Suppressor macrophage treated with lipopolysaccharide for 1 hour (primary cell): ENCODE data around the gene MTUS2.

ENCODE experiments used
- DNase-seq, 3 donors: peaks; one replicate each; pipeline ENCODE4 v3.0.0-alpha.2; 2020 to 2022

Gene MTUS2

DNA sequence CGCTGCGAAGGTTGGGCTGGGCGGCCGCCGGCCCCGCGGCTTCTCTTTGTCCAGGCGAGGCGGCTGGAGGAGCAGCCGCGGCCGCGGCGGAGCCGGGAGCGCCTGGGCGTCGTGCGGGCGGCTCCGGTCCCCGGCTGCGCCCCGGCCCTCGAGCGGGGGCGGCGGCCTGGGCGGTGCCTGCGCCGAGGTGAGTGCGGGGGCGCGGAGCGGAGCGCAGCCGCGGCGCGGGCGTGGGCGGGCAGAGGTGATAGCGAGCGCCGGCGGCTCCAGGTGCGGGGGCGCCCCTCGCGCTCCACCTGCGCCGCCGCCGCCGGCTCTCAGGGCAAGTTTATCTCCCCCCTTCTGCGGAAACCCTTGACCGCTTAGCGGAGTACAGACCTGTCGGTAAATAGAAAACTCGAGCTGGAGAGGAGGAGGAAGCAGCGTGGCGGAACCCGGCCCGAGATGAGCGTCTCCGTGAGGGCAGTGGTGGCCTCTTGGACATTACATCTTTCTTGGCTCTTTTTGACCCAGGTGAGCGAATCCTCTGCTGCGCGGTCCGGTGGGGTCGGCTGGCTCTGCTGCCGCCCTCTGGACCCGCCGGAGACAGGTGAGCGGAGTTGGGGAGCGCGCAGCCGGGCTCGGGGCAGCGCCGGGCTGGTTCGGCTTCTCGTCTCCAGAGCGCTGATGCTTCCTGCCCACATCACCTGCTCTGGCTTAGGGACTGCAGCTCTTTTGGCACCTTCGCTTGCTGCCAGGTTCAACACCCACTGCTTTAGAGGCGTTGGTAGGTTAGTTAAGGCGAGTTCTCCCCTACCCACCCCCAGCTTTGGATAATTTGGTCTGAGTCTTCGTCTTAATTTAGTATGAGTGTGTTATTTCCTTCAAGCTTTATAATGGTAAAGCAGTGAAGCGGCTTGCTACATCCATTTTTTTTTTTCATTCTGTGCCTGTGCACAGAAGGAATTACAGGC is at the start of gene MTUS2:
Gene MTUS2 (plus strand): TSS at position 241 of the 953 bp plus-strand sequence.
- peak in 2 of 3 donors; percentile 17 to 33 for DNase-seq

DNA sequence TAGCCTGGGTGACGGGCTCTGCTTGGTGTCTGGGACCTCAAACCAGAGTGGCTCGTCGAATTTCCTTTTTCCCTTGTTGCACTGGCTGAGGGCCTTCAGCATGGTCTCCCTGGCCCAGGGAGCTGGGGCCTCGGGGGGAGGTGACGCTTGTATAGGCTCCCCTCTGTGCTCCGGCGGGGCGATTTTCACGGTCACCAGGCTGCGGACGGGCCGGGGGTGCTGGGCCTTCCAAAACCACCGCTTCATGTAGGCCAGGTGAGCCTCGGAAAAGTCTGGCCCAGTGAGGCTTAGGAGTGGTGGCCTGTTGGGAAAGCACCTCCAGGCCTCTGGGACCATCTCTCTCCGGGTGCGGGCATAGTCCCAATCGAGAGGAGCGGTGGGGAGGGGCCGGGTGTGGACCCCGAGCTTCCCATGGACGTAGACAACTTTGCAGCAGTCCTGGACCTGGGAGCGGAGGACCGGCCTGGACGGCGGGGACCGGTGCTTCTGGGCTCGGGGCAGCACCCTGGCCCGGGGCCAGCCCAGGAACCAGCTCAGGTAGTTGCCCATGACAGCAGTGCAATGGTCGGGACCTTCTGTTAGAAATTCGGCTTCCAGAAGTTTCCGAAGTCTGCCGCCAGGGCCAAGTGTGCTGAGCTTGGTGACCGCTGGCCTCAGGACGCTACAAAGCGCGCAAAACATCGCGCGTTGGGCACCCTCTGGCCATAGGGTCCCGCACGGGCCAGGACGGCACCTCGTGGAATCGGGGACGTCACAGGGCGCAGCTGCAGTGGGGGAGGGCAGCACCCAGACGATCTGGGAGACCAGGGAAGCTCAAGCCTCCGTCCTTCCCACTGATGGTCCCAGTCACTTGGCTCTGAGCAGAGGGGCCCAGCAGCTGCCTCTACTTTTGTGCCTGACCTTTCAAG is 41.6 kb upstream of the MTUS2 start:
- no peak for DNase-seq

DNA sequence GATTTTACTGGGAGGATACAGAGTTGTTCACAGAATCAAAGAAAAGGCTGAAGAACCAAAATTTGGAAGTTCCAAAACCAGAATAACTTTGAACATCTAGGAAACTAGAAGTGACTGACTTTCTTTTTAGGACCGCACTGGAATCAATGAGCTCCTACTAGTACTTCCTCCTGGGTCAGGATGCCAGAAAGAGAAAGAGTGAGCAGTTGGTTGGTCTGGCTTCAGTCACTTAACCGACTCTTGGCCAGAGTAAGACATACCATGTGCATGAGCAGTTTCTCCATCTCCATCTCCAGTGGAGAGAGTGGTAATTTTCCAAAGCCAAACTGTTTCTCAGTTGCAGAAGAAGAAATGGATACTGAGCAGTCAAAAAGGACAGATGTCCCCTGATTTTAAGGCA is 27.1 kb upstream of the MTUS2 start:
- peak in 1 of 3 donors; percentile 14 for DNase-seq

DNA sequence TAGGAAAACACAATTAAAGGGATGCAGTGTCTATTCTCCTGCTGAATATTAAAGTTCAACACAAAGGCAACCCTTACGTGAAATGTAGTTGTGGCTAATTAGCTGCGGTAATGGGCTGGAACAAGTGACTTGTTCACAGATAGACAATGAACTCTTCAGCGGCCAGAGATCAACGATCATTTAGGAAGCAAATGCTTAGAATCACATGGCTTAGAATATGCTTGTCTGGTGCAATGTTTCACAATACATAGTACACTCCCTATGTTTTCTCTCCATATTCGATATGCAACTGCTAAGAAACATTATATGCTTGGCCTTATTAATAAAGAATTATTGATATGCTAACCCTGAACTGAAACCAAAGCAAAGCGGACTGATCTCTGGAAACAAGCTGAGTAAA is 25.7 kb upstream of the MTUS2 start:
- no peak for DNase-seq

DNA sequence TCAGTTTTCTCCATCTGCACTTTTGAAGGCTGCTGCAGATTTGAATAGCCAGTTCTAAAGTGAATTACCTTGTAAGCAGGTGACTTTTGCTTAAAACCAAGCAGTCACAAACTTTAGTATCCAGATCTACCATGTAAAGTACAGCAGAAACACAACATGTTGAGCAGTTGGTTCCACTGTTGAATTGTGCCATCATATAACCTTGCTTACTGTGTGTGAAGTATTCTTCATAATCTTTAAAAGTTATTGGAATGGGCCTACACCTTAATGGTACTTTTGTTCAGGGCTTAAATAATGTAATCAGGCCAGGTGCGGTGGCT is 23.2 kb upstream of the MTUS2 start:
- DNase-seq: no peak

DNA sequence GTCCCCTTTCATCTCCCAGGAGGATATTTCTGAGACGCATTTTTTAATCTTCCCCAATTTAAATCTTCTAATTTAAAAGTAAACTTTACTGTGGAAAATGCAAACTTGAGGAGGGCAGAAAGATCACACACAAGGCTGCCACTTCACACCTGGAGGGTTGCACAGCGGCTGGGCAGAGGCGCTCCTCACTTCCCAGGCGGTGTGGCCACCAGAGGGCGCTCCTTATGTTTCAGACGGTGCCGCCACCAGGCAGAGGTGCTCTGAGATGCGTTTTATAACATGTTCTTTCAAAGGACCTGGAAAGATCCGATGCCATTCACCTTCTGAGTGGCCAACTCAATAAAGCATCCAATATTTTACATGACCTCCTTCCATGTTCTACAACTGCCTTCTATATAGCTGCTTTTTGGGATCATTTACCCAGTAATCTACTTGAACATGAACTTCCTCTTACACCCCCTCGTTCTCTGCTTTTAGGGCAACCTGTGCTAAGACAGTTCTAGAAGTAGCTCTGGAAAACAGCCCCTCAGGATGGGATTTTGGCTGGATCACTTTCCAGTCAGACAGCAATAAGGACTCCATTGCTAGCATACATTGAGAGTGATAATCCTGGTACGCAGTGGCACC is 14.8 kb upstream of the MTUS2 start:
- DNase-seq: peak in 2 of 3 donors; percentile 43 to 64

DNA sequence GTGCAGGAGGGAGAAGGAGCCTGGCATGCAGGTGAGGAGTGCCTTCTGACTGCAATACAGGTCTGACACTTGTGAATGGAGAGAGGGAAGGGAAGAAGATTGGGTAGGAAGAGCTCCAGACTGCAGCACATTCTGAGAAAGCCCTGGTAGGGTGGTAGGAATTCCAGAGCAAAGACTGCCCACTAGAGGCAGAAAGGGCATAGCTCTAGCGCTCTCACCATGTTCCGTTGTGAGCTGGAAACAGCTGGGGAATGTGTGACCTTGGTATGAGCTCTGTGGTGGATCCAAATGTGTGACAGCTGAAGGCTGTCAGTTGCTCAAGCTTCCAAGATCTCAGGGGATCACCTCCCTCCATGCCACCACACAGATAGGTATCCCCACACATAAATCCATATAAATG is 2.9 kb upstream of the MTUS2 start:
- no peak for DNase-seq

DNA sequence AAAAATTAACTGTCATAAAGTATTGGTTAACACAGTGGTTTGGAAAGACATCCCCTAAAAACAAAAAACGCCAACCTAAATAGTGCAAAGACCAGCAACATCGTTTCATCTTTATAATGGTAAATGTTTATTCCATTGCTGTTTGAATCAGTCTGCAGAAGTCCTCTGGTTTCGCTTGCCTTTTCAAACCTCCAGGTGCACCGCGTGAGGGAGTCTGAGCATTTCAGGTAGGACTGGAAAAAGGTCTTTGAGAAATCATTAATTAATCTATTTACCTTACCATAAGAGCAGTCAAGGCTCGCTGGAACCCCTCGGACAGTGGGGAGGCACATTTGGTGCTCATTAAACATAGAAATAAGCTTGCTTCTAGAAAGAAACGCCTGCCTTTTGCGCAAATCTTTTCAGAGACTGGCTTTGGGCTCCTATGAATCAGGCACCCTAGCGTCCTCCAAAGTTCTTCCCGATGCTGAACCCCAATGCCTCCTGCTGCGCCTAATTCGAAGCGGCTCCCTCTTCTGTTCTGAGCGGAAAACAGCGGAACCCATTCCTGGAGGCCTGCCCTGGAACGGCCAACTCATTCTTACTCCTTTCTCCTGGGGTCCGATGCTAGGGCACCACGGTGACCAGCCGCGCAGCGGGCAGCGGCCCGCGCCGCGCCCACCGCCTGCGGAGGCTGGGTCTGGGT is 951 bp upstream of the MTUS2 start:
- peak in 2 of 3 donors; percentile 35 to 41 for DNase-seq

DNA sequence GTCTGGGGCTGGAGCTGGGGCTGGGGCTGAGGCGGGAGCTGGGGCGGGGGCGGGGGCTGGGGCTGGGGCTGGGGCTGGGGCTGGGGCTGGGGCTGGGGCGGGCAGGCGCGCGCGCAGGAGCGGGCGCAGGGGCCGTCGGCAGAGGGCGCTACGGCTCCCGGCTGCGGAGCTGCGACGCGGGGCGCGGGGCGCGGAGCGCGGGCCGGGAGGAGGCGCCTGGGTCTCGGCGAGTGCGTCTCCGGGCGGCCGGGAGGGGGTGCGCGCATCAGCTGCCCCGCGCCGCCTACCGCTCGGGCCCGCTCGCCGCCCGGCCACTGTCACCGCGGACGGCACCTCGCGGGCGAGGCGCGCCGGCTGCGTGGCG is 422 bp upstream of the MTUS2 start:
- peak; percentile 55 to 91 (median 81) for DNase-seq

DNA sequence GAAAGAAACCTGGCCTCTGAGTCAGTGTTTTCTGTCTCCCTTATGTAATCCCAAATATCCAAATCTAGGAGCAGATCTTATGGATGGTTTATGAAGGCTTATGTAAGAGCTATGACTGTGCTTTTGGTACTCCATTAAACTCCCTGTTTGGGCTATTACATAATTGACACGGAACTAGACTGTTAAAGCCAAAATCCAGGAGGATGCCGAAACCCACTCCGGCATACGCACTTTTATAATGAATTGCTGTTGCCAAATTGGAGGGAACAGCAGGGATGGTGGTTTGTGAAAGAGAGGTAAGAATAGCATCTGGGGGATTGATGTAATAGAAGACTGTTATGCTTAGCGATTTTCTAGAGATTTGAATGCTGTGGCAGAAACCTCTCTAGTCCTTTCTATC is 2.0 kb downstream of the MTUS2 start:
- no peak for DNase-seq

DNA sequence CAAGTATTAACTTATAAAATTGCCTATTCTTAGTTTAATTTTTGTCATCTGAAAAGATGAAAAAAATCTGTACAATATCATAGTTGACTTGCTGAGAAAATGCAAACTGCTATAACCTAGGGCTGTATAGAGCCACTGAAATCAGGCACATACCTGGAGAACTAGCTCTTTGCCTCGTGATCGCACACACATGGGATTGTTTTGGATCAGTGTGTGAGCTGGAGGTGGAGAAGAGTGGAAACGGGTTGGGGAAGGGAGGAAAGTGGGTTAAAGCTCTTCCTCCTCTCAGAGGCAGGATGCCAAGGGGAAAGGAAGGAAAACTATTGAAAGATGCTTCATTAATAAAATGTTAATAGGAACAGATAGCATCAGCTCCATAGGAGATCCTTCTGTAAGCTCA is 2.7 kb downstream of the MTUS2 start:
- no peak for DNase-seq

DNA sequence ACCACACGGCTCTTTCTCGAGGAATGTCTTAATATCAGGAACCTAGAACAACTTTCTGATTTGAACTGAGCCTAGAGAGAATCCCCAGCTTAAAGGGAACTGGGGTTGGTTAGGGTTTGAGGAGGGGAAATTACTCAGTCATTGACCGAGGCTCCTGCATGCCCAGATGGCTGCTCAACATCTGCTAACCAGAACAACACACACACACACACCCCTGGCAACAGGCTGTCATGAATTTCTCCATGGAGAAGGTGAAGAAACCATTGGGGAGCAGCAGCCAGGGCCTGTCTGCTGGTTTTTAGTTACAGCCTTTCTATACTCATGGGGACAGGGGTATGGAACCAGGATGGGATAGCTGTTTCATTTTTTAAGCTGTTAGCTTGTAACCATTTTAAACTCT is 5.2 kb downstream of the MTUS2 start:
- DNase-seq: no peak

DNA sequence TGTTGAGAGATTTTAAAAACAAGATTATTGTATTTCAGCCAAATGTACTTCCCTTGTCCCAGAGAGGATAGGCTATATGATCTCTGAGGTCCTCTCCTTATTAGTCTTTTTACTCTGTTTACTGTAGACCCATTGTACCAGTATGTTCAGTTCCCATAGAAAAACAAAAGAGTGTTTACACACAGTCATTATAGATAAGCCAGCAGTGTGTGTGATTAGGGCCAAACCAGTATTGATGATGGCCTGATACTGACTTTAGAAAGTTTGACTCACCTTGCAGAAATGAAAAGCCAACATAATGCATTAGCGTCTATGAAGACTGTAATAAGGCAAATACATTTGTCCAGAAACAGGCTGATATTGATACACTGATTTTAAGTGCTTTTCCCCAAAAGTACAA is 6.2 kb downstream of the MTUS2 start:
- DNase-seq: no peak

DNA sequence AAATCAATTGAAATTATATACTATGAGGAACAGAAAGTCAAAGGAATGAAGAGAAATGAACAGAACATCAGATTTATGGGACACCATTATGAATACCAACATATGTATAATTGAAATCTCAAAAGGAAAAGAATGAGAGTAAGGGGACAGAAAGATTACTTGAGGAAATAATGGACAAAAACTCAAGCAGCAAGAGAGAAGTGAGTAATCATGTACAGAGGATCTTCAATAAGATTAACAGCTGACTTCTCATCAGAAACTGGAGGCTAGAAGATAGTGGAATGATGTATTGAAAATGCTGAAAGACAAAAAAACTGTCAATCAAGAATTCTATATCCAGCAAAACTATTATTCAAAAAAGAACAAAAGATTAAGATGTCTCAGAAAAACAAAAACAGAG is 10.4 kb downstream of the MTUS2 start:
- no peak for DNase-seq

DNA sequence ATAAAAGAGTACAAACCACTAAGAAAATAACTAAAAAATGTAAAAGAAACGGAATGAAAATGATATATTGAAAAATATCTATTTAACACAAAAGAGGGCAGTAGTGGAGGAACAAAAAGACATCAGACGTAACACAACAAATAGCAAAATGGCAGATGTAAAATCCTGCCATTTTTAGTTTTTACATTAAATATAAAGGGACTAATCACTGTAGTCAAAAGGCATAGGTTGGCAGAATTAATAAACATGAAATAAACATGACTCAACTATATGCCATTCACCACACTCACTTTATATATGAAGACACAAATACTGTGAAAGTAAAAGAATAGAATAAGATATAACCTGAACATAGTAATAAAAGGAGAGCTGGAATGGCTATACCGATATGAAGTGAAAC is 11.0 kb downstream of the MTUS2 start:
- DNase-seq: no peak

DNA sequence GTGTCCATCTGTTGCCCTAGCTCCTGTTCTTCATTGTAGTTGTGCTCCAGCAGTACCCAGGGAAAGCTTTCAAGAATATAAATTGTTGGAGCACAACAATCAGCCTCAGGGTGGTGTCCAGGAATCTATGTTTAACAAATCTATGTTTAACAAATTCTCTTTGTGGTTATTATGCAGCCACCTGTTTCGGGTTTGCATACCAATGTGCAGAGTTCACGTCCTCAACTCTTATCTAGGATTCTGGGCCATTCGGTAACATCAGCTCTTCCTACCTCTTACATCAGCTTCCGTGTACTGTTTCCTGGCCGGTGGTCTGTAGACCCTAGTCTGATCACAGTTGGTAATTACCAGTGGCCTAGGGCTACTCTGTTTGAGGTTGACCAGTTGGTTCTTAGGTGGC is 17.0 kb downstream of the MTUS2 start:
- DNase-seq: no peak

DNA sequence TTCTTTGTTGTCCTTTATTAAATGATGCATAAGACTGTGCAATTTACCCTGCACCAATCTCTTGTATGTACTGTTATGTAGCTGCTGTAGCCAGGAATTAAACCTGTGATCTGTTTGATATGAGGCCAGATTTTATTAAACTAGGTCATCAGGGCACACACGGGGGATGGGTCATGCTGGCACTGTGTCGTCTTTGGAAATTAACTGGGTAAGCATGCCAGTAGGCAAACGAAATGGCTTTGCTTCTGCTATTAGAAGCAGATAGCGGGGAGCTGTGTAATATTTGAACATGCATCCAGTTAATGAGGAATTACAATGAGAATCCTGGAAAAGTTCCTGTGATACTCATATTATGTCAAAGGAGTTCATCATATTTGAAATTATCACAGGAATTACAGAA is 23.5 kb downstream of the MTUS2 start:
- no peak for DNase-seq

DNA sequence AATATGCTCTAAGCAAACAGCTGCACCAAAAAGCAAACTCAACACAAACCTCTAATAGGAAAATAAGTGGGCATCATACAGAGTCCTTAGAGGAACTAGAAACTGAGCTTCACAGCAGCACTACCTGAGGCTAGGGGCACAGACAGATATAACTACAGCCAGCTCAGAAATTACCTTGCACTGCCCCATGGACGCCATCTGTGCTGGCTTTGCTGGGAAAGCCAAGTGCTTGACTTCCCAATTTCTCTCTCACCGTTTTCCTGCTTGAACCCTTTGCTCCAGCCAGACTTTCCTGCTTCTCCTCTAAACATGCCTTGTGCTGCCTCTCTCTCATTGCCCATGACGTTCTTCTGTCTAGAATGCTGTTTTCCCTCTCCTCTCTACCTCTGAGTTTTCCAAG is 29.3 kb downstream of the MTUS2 start:
- DNase-seq: no peak

DNA sequence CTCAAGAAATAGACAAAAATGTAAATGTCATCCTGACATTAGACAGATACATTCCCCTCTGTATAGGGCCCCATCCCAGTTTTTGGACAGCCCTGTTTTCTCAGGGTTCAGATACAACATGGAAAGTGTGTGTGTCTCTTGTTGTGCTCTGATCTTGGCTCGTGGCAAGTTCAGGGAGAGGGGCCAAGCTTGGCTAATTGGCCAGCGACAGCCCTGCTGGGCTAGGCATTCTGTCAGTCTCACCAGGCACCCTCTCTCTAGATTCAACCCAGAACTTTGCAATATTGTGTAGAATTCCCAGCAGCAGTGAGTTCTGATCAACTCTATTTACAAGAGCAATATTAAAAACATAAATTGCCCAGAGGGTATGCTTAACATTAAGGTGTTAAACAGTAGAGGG is 30.1 kb downstream of the MTUS2 start:
- no peak for DNase-seq

DNA sequence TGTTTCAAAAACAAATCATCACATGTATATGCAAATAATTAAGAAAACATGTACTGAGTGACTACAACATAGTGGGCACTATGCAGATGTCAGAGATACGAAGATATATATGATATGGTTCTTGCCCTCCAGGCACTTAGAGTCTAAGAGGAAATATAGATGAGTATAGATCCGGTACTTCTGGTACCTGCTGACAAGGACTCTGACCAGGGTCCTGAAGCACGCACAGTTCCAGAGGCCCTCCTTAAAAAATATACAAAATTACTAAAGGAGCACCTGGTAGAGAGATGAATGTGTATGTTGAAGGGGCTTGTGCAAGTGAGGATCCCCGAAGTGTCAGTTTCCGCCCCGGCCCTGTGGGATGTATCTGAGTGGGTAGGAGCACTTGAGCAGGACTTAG is 31.3 kb downstream of the MTUS2 start:
- no peak for DNase-seq

DNA sequence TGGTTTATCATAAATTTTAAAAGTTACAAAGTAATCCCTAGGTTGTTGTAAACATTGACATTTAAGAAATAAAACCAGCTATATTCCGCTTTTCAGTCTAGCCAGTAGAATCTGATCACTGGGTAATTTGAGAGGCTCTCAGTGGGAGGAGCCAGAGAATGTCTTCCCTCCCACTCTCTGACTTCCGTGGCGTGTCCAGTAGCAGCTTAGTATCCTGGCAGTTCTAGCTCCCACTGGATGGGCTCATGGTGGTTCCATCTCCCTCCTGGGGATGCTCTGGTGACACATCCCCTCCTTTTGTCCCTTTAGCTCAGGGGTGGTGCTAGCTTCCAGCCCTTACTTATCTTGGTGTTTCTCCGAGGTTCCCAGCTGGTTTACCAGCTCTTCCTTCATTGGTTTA is 34.5 kb downstream of the MTUS2 start:
- no peak for DNase-seq

DNA sequence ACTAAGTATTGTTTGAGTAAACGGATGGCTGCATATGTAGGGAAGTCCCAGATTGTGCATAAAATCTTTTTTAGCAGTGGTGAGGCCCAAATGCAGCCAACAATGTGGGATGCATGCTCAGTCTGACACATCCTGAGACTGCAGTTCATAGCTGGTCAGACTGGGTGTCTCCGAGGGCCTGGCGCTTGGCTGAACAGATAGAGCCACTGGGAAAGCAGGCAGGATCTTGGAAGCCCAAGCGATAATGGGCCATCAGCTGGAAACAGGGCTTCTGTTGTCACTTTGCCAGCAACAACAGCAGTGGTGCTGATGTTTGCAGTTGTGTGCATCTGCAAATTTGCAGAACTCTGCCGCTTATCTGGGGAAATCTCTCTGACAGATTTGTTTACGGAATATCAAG is 36.1 kb downstream of the MTUS2 start:
- DNase-seq: no peak

DNA sequence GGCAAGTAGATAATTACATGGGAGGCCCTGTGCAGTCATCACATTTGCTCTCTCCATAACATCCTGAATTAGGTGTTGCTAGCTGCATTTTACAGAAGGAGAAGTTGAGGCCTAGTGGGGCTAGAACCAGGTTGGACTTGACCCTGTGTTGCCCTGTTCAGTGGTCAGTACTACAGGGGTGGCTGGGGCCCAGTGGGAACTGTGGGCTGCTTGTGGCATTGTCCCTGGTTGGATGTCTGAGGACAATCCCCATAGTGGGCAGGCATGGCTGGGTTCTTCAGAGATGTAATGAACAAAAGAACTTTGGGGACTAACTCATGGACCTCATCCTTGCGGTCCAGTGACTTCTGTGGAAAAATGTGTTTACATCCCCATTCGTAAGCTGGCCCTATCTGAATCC is 38.9 kb downstream of the MTUS2 start:
- DNase-seq: no peak
